Measurements from ENCODE around the gene NAV2.

Gene NAV2

GRCh38 chr11:20161230-20161918, 448.7 kb downstream of the NAV2 start:
- no peak for TF ChIP-seq POLR2A (IDR thresholded peaks at IDR 0.05; ENCODE audit: extremely low read depth, insufficient read length)
- TF ChIP-seq MAX (IDR thresholded peaks at IDR 0.05; ENCODE audit: low read depth, low read length), result no peak
- TF ChIP-seq, protein P1, sequence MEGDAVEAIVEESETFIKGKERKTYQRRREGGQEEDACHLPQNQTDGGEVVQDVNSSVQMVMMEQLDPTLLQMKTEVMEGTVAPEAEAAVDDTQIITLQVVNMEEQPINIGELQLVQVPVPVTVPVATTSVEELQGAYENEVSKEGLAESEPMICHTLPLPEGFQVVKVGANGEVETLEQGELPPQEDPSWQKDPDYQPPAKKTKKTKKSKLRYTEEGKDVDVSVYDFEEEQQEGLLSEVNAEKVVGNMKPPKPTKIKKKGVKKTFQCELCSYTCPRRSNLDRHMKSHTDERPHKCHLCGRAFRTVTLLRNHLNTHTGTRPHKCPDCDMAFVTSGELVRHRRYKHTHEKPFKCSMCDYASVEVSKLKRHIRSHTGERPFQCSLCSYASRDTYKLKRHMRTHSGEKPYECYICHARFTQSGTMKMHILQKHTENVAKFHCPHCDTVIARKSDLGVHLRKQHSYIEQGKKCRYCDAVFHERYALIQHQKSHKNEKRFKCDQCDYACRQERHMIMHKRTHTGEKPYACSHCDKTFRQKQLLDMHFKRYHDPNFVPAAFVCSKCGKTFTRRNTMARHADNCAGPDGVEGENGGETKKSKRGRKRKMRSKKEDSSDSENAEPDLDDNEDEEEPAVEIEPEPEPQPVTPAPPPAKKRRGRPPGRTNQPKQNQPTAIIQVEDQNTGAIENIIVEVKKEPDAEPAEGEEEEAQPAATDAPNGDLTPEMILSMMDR (IDR thresholded peaks at IDR 0.05; ENCODE audit: low read depth, low read length), result no peak
- no peak for TF ChIP-seq MYC (IDR thresholded peaks at IDR 0.05; ENCODE audit: low read depth, low read length)
- no peak overlapping the region for H3K4me3 ChIP-seq (ENCODE audit: low read depth, low read length)
- DNase-seq (ENCODE audit: low read depth), result no peak

GRCh38 chr11:20161923-20162744, 449.5 kb downstream of the NAV2 start:
- TF ChIP-seq, protein P1 (IDR thresholded peaks at IDR 0.05; ENCODE audit: low read depth, low read length), result no peak
- TF ChIP-seq POLR2A (IDR thresholded peaks at IDR 0.05; ENCODE audit: extremely low read depth, insufficient read length) (no peak), MAX (IDR thresholded peaks at IDR 0.05; ENCODE audit: low read depth, low read length) (no peak), MYC (IDR thresholded peaks at IDR 0.05; ENCODE audit: low read depth, low read length) (no peak)
- no peak overlapping the region for H3K4me3 ChIP-seq (ENCODE audit: low read depth, low read length)
- no peak for DNase-seq (ENCODE audit: low read depth)

DNA sequence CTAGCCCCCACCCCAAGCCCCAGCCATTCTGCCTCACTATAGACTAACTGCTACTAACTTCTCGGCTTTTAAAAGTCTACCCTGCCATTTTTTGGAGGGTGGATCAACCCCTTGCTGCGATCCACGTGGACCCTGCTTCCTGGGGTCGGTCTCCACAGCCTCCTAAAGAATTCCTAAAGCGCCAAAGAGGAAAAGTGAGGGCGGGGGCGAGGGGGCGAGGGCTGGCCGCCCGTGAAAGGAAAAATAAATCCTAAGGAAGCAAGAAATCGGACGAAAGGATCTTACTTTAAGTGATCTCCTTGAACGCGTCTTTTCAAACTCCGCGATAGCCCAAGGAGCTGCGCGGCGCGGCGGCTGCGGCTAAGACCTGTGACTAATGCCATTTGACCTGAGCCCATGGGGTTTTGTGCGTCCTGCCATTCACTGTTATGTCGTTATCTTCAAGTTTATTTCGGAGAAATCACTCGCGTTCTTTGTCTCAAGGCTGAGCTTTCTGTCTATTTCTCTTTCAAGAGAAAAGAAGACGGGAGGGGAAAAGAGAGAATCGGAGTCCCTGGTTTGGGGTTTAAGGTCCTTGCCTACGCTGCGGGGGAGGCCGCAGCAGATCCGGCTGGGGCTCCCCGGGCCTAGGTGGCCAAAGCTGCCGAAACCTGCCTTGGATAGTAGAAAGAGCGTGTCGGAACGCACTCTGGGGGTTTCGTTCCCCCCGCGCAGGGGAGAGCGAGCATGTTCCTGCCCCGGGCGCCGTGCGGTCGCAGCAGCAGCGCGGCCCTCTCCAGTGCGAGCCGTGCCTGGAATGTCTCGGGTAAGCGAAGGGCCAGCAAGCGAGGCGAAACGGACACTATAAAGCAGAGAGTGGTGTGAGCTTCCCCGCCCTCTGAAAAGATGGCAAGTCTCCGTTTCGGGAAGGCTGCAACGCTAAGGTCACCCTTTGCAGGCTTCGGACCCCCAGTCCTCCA, 450.5 kb downstream of the NAV2 start:
- no peak for DNase-seq (ENCODE audit: low read depth)
- no peak overlapping the region for H3K4me3 ChIP-seq (ENCODE audit: low read depth, low read length)
- no peak for TF ChIP-seq MAX (IDR thresholded peaks at IDR 0.05; ENCODE audit: low read depth, low read length)
- TF ChIP-seq POLR2A (IDR thresholded peaks at IDR 0.05; ENCODE audit: extremely low read depth, insufficient read length), result no peak
- no peak for TF ChIP-seq MYC (IDR thresholded peaks at IDR 0.05; ENCODE audit: low read depth, low read length)
- TF ChIP-seq, protein P1 (IDR thresholded peaks at IDR 0.05; ENCODE audit: low read depth, low read length), result no peak

DNA sequence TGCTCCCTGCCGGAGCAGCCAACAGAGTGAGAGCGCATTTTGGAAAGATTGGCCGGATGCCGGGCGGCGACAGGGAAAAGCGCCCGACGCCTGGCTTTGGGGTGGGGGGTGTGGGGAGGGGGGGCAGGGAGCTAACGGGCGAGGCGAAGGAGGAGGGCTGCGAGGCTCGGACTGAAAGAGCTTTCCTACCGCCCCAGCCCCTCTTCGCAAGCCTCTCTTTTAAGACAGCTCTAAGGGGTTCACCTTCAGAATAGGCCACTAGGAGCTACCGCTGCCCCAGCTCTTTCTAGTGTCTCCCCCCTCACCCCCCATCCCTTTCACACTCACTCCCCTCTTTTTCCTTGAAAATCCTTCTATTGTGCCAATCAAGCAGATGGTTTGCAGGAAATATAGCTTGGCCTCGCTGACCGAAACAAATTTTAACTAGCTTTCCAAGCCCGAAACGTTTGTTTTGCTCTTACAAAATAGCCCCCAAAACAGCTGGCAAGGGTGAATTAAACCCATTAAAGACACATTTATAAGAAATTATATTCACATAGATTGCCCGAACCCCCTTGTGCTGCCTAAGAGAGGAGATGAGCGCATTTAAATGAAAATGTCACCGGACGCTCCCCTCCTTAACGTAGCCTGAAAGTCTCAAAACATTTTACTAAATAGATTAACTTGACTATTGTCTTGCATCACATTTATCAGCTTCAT, 451.3 kb downstream of the NAV2 start:
- no peak for DNase-seq (ENCODE audit: low read depth)
- H3K4me3 ChIP-seq (ENCODE audit: low read depth, low read length), result no peak overlapping the region

More for the DNA sequence above, 451.3 kb downstream of the NAV2 start:
- TF ChIP-seq MAX (IDR thresholded peaks at IDR 0.05; ENCODE audit: low read depth, low read length) (no peak), POLR2A (IDR thresholded peaks at IDR 0.05; ENCODE audit: extremely low read depth, insufficient read length) (no peak)
- TF ChIP-seq, protein P1 (IDR thresholded peaks at IDR 0.05; ENCODE audit: low read depth, low read length), result no peak

Data from NB4 (cell line).